ENCODE results near the gene ME1. TPM values are rescaled to one million over a fixed set of nuclear protein-coding genes. Genes with fewer than 3 reads are reported as not detected.

Gene ME1
- total and polyA plus RNA-seq, 2 donors (not counting 3 experiments of a cell fraction or from before 2014, with no cell fraction given), result 7.3 to 29.3 TPM

GRCh38 chr6:83307849-83308248, 123.0 kb downstream of the ME1 start:
- Histone ChIP-seq H3K9ac (replicated peaks; ENCODE audit: extremely low read depth, insufficient read depth, low read length) (no peak overlapping the region), H3K79me2 (ENCODE audit: control insufficient read depth, insufficient read depth, low read length) (no peaks in the 10 kb centered on the region), H3K27ac (ENCODE audit: insufficient read depth, low read depth, low read length) (no peak overlapping the region), H4K20me1 (replicated peaks; ENCODE audit: control insufficient read depth, extremely low read depth, insufficient read depth, low read length) (no peaks in the 10 kb centered on the region), H2AFZ (ENCODE audit: low read depth, low read length) (no peak overlapping the region), H3K4me2 (ENCODE audit: insufficient read depth, low read length) (no peak overlapping the region), H3K36me3 (ENCODE audit: control insufficient read depth in 2 of 2, extremely low read depth in 1 of 2, insufficient read depth in 2 of 2, low read length in 2 of 2) (no peaks in the 10 kb centered on the region), H3K9me1 (replicated peaks; ENCODE audit: control insufficient read depth, extremely low read depth, insufficient read depth, low read length) (no peaks in the 10 kb centered on the region), H3K27me3 (ENCODE audit: control insufficient read depth in 2 of 2, insufficient read depth in 2 of 2, low read length in 2 of 2) (no peaks in the 10 kb centered on the region), H3K9me3 (replicated peaks; ENCODE audit: control insufficient read depth, insufficient read depth, low read length) (no peaks in the 10 kb centered on the region), H3K4me3 (replicated peaks in 1 of 3; ENCODE audit: insufficient read depth in 1 of 3, low read depth in 1 of 3, low read length in 3 of 3) (no peak overlapping the region), H3K4me1 (ENCODE audit: control insufficient read depth, extremely low read depth, insufficient read depth, low read length) (peaks cover 14% of the 10 kb centered on the region)
- ChIA-PET CTCF (interaction anchor here (1.5 kb wide), 1 partner anchor 228 kb away, joined by 4 read pairs; no protein-coding TSS in a partner anchor), POLR2A (no interaction called here)
- TF ChIP-seq JUN (IDR thresholded peaks at IDR 0.05; ENCODE audit: borderline replicate concordance, insufficient read depth, insufficient read length, low read depth) (no peak), MAX (IDR thresholded peaks at IDR 0.05; ENCODE audit: insufficient read depth, insufficient read length) (no peak), POLR2A (IDR thresholded peaks at IDR 0.05; ENCODE audit: low read depth, low read length) (no peak), GATA2 (IDR thresholded peaks at IDR 0.05; ENCODE audit: insufficient read depth, insufficient read length, low read depth, low read length) (no peak), EZH2 (IDR thresholded peaks at IDR 0.05; ENCODE audit: borderline replicate concordance, low read depth, low read length, severe bottlenecking) (no peak), CTCF (IDR thresholded peaks at IDR 0.05; ENCODE audit: extremely low read depth in 1 of 2, insufficient read depth in 1 of 2, low read depth in 1 of 2, low read length in 2 of 2) (no peak), POLR2AphosphoS5 (IDR thresholded peaks at IDR 0.05; ENCODE audit: insufficient read depth, low read depth, low read length) (no peak), FOS (IDR thresholded peaks at IDR 0.05; ENCODE audit: borderline replicate concordance, insufficient read depth, low read length) (no peak), MYC (IDR thresholded peaks at IDR 0.05; ENCODE audit: low read depth, low read length) (no peak)
- FAIRE-seq (no peak), DNase-seq (ENCODE audit: low read depth, low spot score) (no peak)
- intact Hi-C loops (cut with micrococcal nuclease) (no loop called here), dilution Hi-C loops (cut with MboI; ENCODE audit: extremely low pct_ligation_motif_present, low sequenced_read_pairs) (no loop called here)
- no TSS peak for BruUV-seq (replicated peaks)

All from endothelial cell of umbilical vein (primary cell).